Parathyroid adenoma (tissue), 2 donors: ENCODE measurements around the gene MATK.

Experiments used
- H2AFZ ChIP-seq: fragments of 300-600 bp; sonication (generic); one replicate; pipeline ENCODE4 v1.7.0; 2017; ENCODE audit warnings: antibody characterized with exemption, mild to moderate bottlenecking
- H3K27ac ChIP-seq: fragments of 300-600 bp; sonication (generic); one replicate; pipeline ENCODE4 v1.7.0; 2017
- H3K27me3 ChIP-seq: fragments of 300-600 bp; sonication (generic); one replicate; pipeline ENCODE4 v1.7.0; 2017; ENCODE audit warnings: low read length; ENCODE audit not compliant: control insufficient read depth, insufficient read depth
- H3K36me3 ChIP-seq: fragments of 300-600 bp; sonication (generic); one replicate; pipeline ENCODE4 v1.7.0; 2017; ENCODE audit warnings: low read length; ENCODE audit not compliant: control insufficient read depth, insufficient read depth
- H3K4me1 ChIP-seq: fragments of 300-600 bp; sonication (generic); one replicate; pipeline ENCODE4 v1.7.0; 2017; ENCODE audit warnings: control low read depth
- H3K4me2 ChIP-seq: fragments of 300-600 bp; sonication (generic); one replicate; pipeline ENCODE4 v1.7.0; 2017; ENCODE audit warnings: low read length
- H3K4me3 ChIP-seq: fragments of 300-600 bp; sonication (generic); one replicate; pipeline ENCODE4 v1.7.0; 2017; ENCODE audit warnings: low read depth, low read length
- H3K79me2 ChIP-seq: fragments of 300-600 bp; sonication (generic); one replicate; pipeline ENCODE4 v1.7.0; 2017; ENCODE audit warnings: control low read depth
- H3K9ac ChIP-seq: fragments of 300-600 bp; sonication (generic); one replicate; pipeline ENCODE4 v1.7.0; 2017; ENCODE audit warnings: mild to moderate bottlenecking
- H3K9me3 ChIP-seq: fragments of 300-600 bp; sonication (generic); one replicate; pipeline ENCODE4 v1.7.0; 2017; ENCODE audit warnings: low read length; ENCODE audit not compliant: control insufficient read depth
- TF ChIP-seq, protein P1 (sequence below): fragments of 300-600 bp; sonication (generic); IDR thresholded peaks from one replicate; pipeline ENCODE4 v1.7.0; 2017; ENCODE audit warnings: antibody characterized with exemption, mild to moderate bottlenecking
- donor health status: primary hyperparathyroidism.

MATK gene

DNA sequence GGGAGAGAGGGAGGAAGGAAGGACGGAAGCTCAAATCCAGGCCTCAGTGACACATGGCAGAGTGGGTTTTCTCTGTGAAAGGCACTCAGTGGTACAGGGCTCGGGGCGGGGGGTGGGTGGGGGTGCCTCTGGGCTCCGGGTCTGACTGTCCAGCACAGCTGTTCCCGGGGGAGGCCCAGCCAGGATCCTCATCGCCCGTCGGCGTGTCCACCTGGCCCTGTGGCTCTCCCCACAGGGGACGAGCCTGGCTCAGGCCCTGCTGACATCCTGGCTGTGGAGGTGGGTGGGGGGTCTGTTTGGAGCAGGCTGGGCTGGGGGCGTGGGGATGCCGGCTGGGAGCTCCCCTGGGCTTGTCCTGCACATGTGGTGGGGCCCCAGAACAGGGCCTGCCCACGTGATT lies 18.2 kb upstream of the MATK start:
- no peaks in the 10 kb centered on the region for H3K27me3 ChIP-seq
- no peaks in the 10 kb centered on the region for H3K79me2 ChIP-seq
- TF ChIP-seq, protein P1, sequence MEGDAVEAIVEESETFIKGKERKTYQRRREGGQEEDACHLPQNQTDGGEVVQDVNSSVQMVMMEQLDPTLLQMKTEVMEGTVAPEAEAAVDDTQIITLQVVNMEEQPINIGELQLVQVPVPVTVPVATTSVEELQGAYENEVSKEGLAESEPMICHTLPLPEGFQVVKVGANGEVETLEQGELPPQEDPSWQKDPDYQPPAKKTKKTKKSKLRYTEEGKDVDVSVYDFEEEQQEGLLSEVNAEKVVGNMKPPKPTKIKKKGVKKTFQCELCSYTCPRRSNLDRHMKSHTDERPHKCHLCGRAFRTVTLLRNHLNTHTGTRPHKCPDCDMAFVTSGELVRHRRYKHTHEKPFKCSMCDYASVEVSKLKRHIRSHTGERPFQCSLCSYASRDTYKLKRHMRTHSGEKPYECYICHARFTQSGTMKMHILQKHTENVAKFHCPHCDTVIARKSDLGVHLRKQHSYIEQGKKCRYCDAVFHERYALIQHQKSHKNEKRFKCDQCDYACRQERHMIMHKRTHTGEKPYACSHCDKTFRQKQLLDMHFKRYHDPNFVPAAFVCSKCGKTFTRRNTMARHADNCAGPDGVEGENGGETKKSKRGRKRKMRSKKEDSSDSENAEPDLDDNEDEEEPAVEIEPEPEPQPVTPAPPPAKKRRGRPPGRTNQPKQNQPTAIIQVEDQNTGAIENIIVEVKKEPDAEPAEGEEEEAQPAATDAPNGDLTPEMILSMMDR = no peak
- H3K4me1 ChIP-seq = no peaks in the 10 kb centered on the region
- no peak overlapping the region for H3K4me2 ChIP-seq
- no peaks in the 10 kb centered on the region for H3K36me3 ChIP-seq
- H3K4me3 ChIP-seq = no peak overlapping the region
- no peaks in the 10 kb centered on the region for H3K9me3 ChIP-seq
- no peak overlapping the region for H3K9ac ChIP-seq
- H3K27ac ChIP-seq = no peak overlapping the region
- H2AFZ ChIP-seq = no peak overlapping the region

DNA sequence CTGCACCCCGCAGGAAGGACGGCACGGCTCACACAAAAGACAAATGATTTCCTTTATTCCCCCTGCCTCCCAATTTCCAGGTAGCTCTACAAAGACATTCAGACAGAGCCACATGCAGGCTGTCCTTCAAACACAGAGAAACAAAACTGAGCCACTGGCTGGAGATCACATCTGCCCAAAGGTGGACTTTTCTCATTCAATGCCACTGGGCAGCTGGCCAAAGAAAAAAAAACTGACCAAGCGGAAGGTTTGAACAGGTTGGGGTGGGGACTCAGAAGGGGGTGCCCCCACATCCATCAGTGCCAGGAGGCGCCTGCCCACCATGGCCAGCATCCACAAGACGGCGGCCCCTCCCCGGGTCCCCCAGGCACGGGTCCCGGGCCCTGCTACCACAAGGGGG lies 17.8 kb upstream of the MATK start:
- no peaks in the 10 kb centered on the region for H3K27me3 ChIP-seq
- no peaks in the 10 kb centered on the region for H3K9me3 ChIP-seq
- no peak overlapping the region for H3K4me2 ChIP-seq
- no peak overlapping the region for H3K27ac ChIP-seq
- H3K4me1 ChIP-seq = no peaks in the 10 kb centered on the region
- TF ChIP-seq, protein P1 = no peak
- no peak overlapping the region for H3K4me3 ChIP-seq
- no peak overlapping the region for H3K9ac ChIP-seq
- H3K79me2 ChIP-seq = no peaks in the 10 kb centered on the region
- H2AFZ ChIP-seq = no peak overlapping the region
- no peaks in the 10 kb centered on the region for H3K36me3 ChIP-seq

DNA sequence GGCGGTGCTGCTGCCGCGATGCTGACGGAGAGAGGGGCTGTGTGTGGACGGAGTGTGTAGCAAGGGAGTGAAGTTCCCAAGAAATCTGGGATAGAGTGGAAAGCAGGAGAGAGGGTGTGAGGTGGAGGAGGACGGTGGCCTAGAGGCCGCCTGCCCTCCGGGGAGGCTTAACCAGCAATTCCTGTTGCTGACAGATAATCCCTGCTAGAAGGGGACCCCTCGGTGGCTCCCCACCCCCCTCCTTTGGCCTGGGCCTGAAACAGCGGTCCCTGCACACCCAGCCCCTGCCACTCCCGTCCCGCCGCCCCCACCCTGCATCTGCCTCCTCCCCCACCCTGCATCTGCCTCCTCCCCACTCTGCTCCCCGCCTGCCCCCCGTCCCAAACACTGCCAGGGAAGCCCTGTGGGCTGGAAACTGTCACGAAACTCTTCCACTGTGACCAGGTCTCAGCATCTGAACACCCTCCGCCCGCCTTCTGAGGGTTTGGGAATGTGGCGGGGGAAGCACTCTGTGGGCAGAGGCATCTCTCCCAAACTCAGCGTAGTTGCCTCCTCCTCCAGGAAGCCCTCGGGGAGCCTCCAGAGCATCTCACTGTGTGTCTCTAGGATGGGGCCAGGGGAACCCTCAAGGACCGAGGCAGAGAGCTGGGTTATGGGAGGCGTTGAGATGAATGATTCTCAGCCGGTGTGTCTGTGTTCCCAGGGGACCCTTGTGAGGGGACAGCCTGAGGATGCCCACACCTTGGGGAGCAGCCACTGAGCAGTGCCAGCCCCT lies 17.1 kb upstream of the MATK start:
- Histone ChIP-seq H3K27me3 (no peaks in the 10 kb centered on the region), H3K4me1 (no peaks in the 10 kb centered on the region), H2AFZ (no peak overlapping the region), H3K9ac (no peak overlapping the region), H3K36me3 (no peaks in the 10 kb centered on the region), H3K4me3 (no peak overlapping the region), H3K27ac (no peak overlapping the region), H3K79me2 (no peaks in the 10 kb centered on the region), H3K9me3 (no peaks in the 10 kb centered on the region), H3K4me2 (no peak overlapping the region)
- TF ChIP-seq, protein P1 = no peak

DNA sequence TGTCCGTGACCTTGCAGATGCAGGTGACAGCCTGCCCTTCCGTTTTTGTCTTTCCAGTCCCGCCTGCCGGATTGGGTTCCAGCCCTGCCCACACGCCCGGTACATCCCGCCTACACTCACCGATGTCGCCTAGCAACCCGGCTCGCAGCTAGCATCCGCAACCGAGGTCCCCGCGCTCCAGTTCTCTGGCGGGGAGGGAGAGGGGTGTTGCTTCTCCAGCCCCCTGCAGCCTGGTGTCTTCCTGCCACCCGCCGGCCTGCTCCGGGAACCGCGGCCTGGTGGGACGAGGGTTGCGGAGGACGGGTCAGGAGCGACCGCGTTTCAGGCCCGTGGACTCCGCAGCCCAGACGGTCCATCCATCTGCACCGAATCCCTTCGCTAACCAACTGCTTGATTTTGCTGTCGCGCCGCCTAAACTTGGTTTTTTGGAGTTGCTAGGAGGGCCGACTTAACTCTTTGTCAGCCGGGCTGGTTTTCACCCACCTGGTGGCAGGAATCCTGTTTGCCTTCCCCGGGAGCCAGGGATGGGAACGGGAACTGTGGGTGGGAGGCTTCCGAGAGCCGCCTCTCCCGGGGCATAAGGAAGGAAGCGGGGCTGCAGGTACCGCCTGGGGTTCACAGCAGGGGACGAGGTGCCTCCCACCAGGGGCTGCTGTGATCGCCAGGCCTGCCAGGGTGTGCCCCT lies 15.4 kb upstream of the MATK start:
- H2AFZ ChIP-seq = peak overlapping the region; percentile 80
- TF ChIP-seq, protein P1 = no peak
- no peaks in the 10 kb centered on the region for H3K4me1 ChIP-seq
- H3K4me2 ChIP-seq = peak overlapping the region; percentile 51
- H3K79me2 ChIP-seq = no peaks in the 10 kb centered on the region
- H3K27ac ChIP-seq = no peak overlapping the region
- no peaks in the 10 kb centered on the region for H3K9me3 ChIP-seq
- H3K36me3 ChIP-seq = no peaks in the 10 kb centered on the region
- H3K9ac ChIP-seq = no peak overlapping the region
- peak overlapping the region; percentile 11 for H3K4me3 ChIP-seq
- no peaks in the 10 kb centered on the region for H3K27me3 ChIP-seq
